NCI-H2227 (cell line): ENCODE measurements around the gene PLCB4.

ENCODE experiments used
- DNase-seq: peaks from one replicate; lab custom pipeline; 2025; ENCODE audit not compliant: unreplicated experiment; lab: John Stamatoyannopoulos, UW

The PLCB4 gene

GRCh38 chr20:9100691-9101090, 31.8 kb downstream of the PLCB4 start:
- no peak for DNase-seq

GRCh38 chr20:9102456-9102855, 33.6 kb downstream of the PLCB4 start:
- no peak for DNase-seq

GRCh38 chr20:9103955-9104354, 35.1 kb downstream of the PLCB4 start:
- DNase-seq = no peak

- no peak for DNase-seq
Measured at GRCh38 chr20:9108260-9108659, 39.4 kb downstream of the PLCB4 start.

- DNase-seq = no peak
Measured at GRCh38 chr20:9109566-9109965, 40.7 kb downstream of the PLCB4 start.

GRCh38 chr20:9110365-9110764, 41.5 kb downstream of the PLCB4 start:
- DNase-seq = no peak

- no peak for DNase-seq
Measured at GRCh38 chr20:9110916-9111432, 42.1 kb downstream of the PLCB4 start.

GRCh38 chr20:9112541-9113515, 43.9 kb downstream of the PLCB4 start:
- no peak for DNase-seq

- DNase-seq = no peak
Measured at GRCh38 chr20:9114709-9115108, 45.8 kb downstream of the PLCB4 start.

- DNase-seq = no peak
Measured at GRCh38 chr20:9117548-9117947, 48.7 kb downstream of the PLCB4 start.

GRCh38 chr20:9119776-9120175, 50.9 kb downstream of the PLCB4 start:
- DNase-seq = peak; percentile 6

GRCh38 chr20:9121211-9121610, 52.3 kb downstream of the PLCB4 start:
- no peak for DNase-seq

- DNase-seq = no peak
Measured at GRCh38 chr20:9122571-9122970, 53.7 kb downstream of the PLCB4 start.

- DNase-seq = no peak
Measured at GRCh38 chr20:9126527-9126926, 57.6 kb downstream of the PLCB4 start.

- DNase-seq = no peak
Measured at GRCh38 chr20:9128568-9128967, 59.7 kb downstream of the PLCB4 start.

GRCh38 chr20:9129756-9130155, 60.9 kb downstream of the PLCB4 start:
- no peak for DNase-seq

- no peak for DNase-seq
Measured at GRCh38 chr20:9130521-9130920, 61.6 kb downstream of the PLCB4 start.

- no peak for DNase-seq
Measured at GRCh38 chr20:9131841-9132240, 63.0 kb downstream of the PLCB4 start.

GRCh38 chr20:9134346-9134745, 65.5 kb downstream of the PLCB4 start:
- no peak for DNase-seq

GRCh38 chr20:9136114-9136513, 67.2 kb downstream of the PLCB4 start:
- no peak for DNase-seq

GRCh38 chr20:9137001-9137400, 68.1 kb downstream of the PLCB4 start:
- peak; percentile 30 for DNase-seq

GRCh38 chr20:9139106-9139833, 70.4 kb downstream of the PLCB4 start:
- no peak for DNase-seq
